HepG2 (cell line): ENCODE results near the gene SLC25A36. TPM values are rescaled to one million over a fixed set of nuclear protein-coding genes. Genes with fewer than 3 reads are reported as not detected.

Experiments
- ATAC-seq: fragments of 200-7000 bp; cut with Tn5 transposase; 3 replicates; pipeline ENCODE4 v1.9.1; 2020; ENCODE audit warnings: mild to moderate bottlenecking, moderate library complexity
- Bru-seq: library from RNA; stranded (reverse); fragments of 400-500 nt; gene quantifications from one replicate; lab custom pipeline; 2021; lab: Mats Ljungman, UMichigan
- BruChase-seq, 2 experiments: library from RNA; stranded (reverse); fragments of 400-500 nt; gene quantifications; one replicate each; lab custom pipeline; 2021; lab: Mats Ljungman, UMichigan
- BruUV-seq: library from RNA; stranded (reverse); fragments of 400-500 nt; replicated peaks from 2 replicates; lab custom pipeline; 2021; lab: Mats Ljungman, UMichigan
- CTCF ChIA-PET: fragments of 300-600 bp; formaldehyde crosslinking; extraction: SDS; loops from one replicate; lab custom pipeline; 2021; ENCODE audit warnings: low total read pairs, inconsistent platforms, low intra/inter-chr PET ratio; lab: Yijun Ruan, JAX
- POLR2A ChIA-PET: fragments of 350-600 bp; sonication (Branson Sonifier 250); formaldehyde crosslinking; loops from one replicate; lab custom pipeline; 2020; ENCODE audit warnings: antibody characterized with exemption, inconsistent platforms; lab: Yijun Ruan, JAX
- DNase-seq: peaks from one replicate; pipeline ENCODE4 v3.0.0-alpha.2; 2015; ENCODE audit warnings: low spot score
- FAIRE-seq: peaks from 3 replicates; lab custom pipeline; 2011; peaks lifted over from hg19 to GRCh38; lab: Jason Lieb, UNC
- H2AFZ ChIP-seq: one replicate; pipeline ENCODE4 v1.6.1; 2011; ENCODE audit warnings: low read length, inconsistent platforms
- H3K27ac ChIP-seq: fragments of 300-600 bp; 3 replicates; pipeline ENCODE4 v1.8.0; 2011; ENCODE audit warnings: mixed run types, mild to moderate bottlenecking, mixed read lengths, low read length, inconsistent platforms; ENCODE audit not compliant: insufficient read depth; ENCODE audit errors: extremely low read length
- H3K27me3 ChIP-seq, 2 experiments: fragments of 200-600 bp in 1 of 2; 2 replicates in 1 of 2; 3 replicates in 1 of 2; pipeline versions ENCODE4 v1.6.0 to v1.8.0; 2011; ENCODE audit warnings: low read length in 2 of 2, mild to moderate bottlenecking in 2 of 2, moderate library complexity in 2 of 2, inconsistent platforms in 1 of 2; ENCODE audit not compliant: insufficient read depth in 2 of 2, control insufficient read depth in 1 of 2
- H3K36me3 ChIP-seq, 2 experiments: fragments of 200-600 bp in 1 of 2; replicated peaks in 1 of 2; 2 replicates in 1 of 2; 3 replicates in 1 of 2; pipeline versions ENCODE4 v1.5.1 to v1.8.0; 2011; ENCODE audit warnings: low read length in 2 of 2, inconsistent platforms in 1 of 2; ENCODE audit not compliant: insufficient read depth in 2 of 2, control insufficient read depth in 1 of 2
- H3K4me1 ChIP-seq: 2 replicates; pipeline ENCODE4 v1.5.1; 2012; ENCODE audit warnings: low read length, inconsistent platforms; ENCODE audit not compliant: insufficient read depth
- H3K4me2 ChIP-seq: 2 replicates; pipeline ENCODE4 v1.6.0; 2011; ENCODE audit warnings: low read depth, low read length, inconsistent platforms
- H3K4me3 ChIP-seq, 3 experiments: fragments of 200-600 bp in 1 of 3; sonication (generic), shearing (Covaris generic) in 1 of 3; replicated peaks in 1 of 3; 2 replicates each; pipeline ENCODE4 v1.5.1; 2011 to 2016; ENCODE audit warnings: low read length in 3 of 3, inconsistent platforms in 2 of 3, low read depth in 2 of 3, mild to moderate bottlenecking in 2 of 3, control low read depth in 1 of 3, mixed read lengths in 1 of 3; ENCODE audit not compliant: insufficient read depth in 1 of 3
- H3K79me2 ChIP-seq: one replicate; pipeline ENCODE4 v1.6.1; 2011; ENCODE audit warnings: low read length, inconsistent platforms; ENCODE audit not compliant: insufficient read depth
- H3K9ac ChIP-seq: 2 replicates; pipeline ENCODE4 v1.6.0; 2011; ENCODE audit warnings: mild to moderate bottlenecking, low read depth, low read length, inconsistent platforms; ENCODE audit not compliant: insufficient read depth
- H3K9me3 ChIP-seq: 2 replicates; pipeline ENCODE4 v1.5.1; 2012; ENCODE audit warnings: mild to moderate bottlenecking, low read length
- H4K20me1 ChIP-seq: 2 replicates; pipeline ENCODE4 v1.6.0; 2011; ENCODE audit warnings: inconsistent platforms, mild to moderate bottlenecking, low read length, moderate library complexity; ENCODE audit not compliant: insufficient read depth
- HOXA7 ChIP-seq: sonication (generic); formaldehyde crosslinking; IDR thresholded peaks from 2 replicates; pipeline ENCODE4 v1.8.1; 2022; ENCODE audit warnings: mild to moderate bottlenecking, missing genetic modification reagents, moderate library complexity
- PRMT3 ChIP-seq: sonication (generic); formaldehyde crosslinking; IDR thresholded peaks from 2 replicates; pipeline ENCODE4 v1.8.1; 2022; ENCODE audit warnings: low read depth, mild to moderate bottlenecking, moderate library complexity, missing genetic modification reagents, borderline replicate concordance
- PTBP1 ChIP-seq: fragments of 200-400 bp; formaldehyde crosslinking; IDR thresholded peaks from 2 replicates; pipeline ENCODE4 v1.6.1; 2018; ENCODE audit warnings: low read length, low read depth; ENCODE audit not compliant: poor library complexity, severe bottlenecking
- RBM22 ChIP-seq: fragments of 200-400 bp; formaldehyde crosslinking; optimal IDR thresholded peaks from 2 replicates; pipeline ENCODE3; 2017; ENCODE audit warnings: mild to moderate bottlenecking, low read length, moderate library complexity
- SP140L ChIP-seq: sonication (generic); formaldehyde crosslinking; IDR thresholded peaks from 2 replicates; pipeline ENCODE4 v1.4.0; 2020; ENCODE audit warnings: missing genetic modification reagents, borderline replicate concordance
- SPEN ChIP-seq: sonication (generic); formaldehyde crosslinking; IDR thresholded peaks from 2 replicates; pipeline ENCODE4 v1.5.1; 2020; ENCODE audit warnings: low read depth, mild to moderate bottlenecking, missing genetic modification reagents
- ZNF180 ChIP-seq: sonication (generic); formaldehyde crosslinking; IDR thresholded peaks from 2 replicates; pipeline ENCODE4 v1.4.0; 2020; ENCODE audit warnings: low read depth, missing genetic modification reagents, borderline replicate concordance
- ZNF619 ChIP-seq: sonication (generic); formaldehyde crosslinking; IDR thresholded peaks from 2 replicates; pipeline ENCODE4 v1.4.0; 2020; ENCODE audit warnings: mild to moderate bottlenecking, missing genetic modification reagents
- ZNF777 ChIP-seq: sonication (generic); formaldehyde crosslinking; IDR thresholded peaks from 2 replicates; pipeline ENCODE4 v1.4.0; 2020; ENCODE audit warnings: missing genetic modification reagents
- WGBS: methylation state at CpG from one replicate; pipeline ENCODE4 v1.1.6; 2017; ENCODE audit warnings: low lambda C conversion rate; 5-methylcytosine and 5-hydroxymethylcytosine counted together
- in situ Hi-C: cut with HindIII; loops from 2 replicates; pipeline ENCODE4 v1.10.0; 2017; ENCODE audit warnings: low pct_unique_long_range_greater_than_20kb; ENCODE audit not compliant: extremely low pct_ligation_motif_present
- intact Hi-C: fragments of 100-400 bp; cut with micrococcal nuclease; formaldehyde crosslinking; loops from one replicate; pipeline ENCODE4 v1.10.0; 2022; ENCODE audit not compliant: unreplicated experiment
- long read RNA-seq, 2 experiments: library from RNA in 1 of 2; library from polyadenylated mRNA in 1 of 2; stranded (forward) in 1 of 2; unstranded in 1 of 2; transcript quantifications; one replicate each; pipeline ENCODE4 v2.0.0, GENCODE V29; 2019 to 2022
- polyA minus RNA-seq, 3 experiments: library from RNA; depleted of rRNA, polyadenylated mRNA; stranded (reverse); fragments of >200 nt; gene quantifications; 2 replicates each; pipeline ENCODE4 v1.2.3, GENCODE V29; 2011; ENCODE audit warnings: low replicate concordance in 1 of 3
- polyA plus RNA-seq, 8 experiments: library from polyadenylated mRNA; depleted of rRNA in 3 of 8; stranded (reverse) in 7 of 8; unstranded in 1 of 8; fragments of >200 nt; fragmentation: Illumina TruSeq in 4 of 8; extraction: Trizol in 4 of 8; gene quantifications; 2 replicates each; pipeline versions ENCODE4 v1.2.1 to v1.2.3, GENCODE V29; 2011 to 2016; ENCODE audit warnings: low read depth in 4 of 8, missing spikeins in 1 of 8, mixed read lengths in 1 of 8; ENCODE audit not compliant: insufficient read depth in 1 of 8
- total RNA-seq, 5 experiments: library from RNA; depleted of rRNA; stranded (reverse); fragments of >200 nt; fragmentation: Illumina TruSeq; extraction: Trizol; gene quantifications; 2 replicates each; pipeline ENCODE4 v1.2.3, GENCODE V29; 2016; ENCODE audit warnings: low read depth in 1 of 5
- TF ChIP-seq, protein P1 (sequence below): sonication (generic); formaldehyde crosslinking; IDR thresholded peaks from 2 replicates; pipeline ENCODE4 v1.4.0; 2020; ENCODE audit warnings: mild to moderate bottlenecking, missing genetic modification reagents
- TF ChIP-seq, protein P2 (sequence below): sonication (generic); formaldehyde crosslinking; IDR thresholded peaks from 2 replicates; pipeline ENCODE4 v1.9.0; 2022; ENCODE audit warnings: missing genetic modification reagents, mild to moderate bottlenecking, borderline replicate concordance

Gene SLC25A36, protein sequence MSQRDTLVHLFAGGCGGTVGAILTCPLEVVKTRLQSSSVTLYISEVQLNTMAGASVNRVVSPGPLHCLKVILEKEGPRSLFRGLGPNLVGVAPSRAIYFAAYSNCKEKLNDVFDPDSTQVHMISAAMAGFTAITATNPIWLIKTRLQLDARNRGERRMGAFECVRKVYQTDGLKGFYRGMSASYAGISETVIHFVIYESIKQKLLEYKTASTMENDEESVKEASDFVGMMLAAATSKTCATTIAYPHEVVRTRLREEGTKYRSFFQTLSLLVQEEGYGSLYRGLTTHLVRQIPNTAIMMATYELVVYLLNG
- 30.6 and 34.6 TPM in 2 replicates for total RNA-seq (2016; rRNA removed; fragmentation: Illumina TruSeq; extraction: Trizol)
- total RNA-seq (2016; cell fraction: cytosol; rRNA removed; fragmentation: Illumina TruSeq; extraction: Trizol; ENCODE audit: low read depth), result 9.3 and 10.0 TPM in 2 replicates
- total RNA-seq (2016; cell fraction: insoluble cytoplasmic fraction; rRNA removed; fragmentation: Illumina TruSeq; extraction: Trizol), result 31.1 and 38.4 TPM in 2 replicates
- total RNA-seq (2016; cell fraction: membrane; rRNA removed; fragmentation: Illumina TruSeq; extraction: Trizol), result 27.8 and 28.9 TPM in 2 replicates
- 104 and 106 TPM in 2 replicates for total RNA-seq (2016; cell fraction: nucleus; rRNA removed; fragmentation: Illumina TruSeq; extraction: Trizol)
- 65.9 and 85.6 TPM in 2 replicates for polyA plus RNA-seq (2011; rRNA removed)
- 21.5 and 30.1 TPM in 2 replicates for polyA plus RNA-seq (2011; cell fraction: cytosol; rRNA removed)
- polyA plus RNA-seq (2011; cell fraction: nucleus; rRNA removed), result 95.3 and 126 TPM in 2 replicates
- 58.4 and 60.7 TPM in 2 replicates for polyA plus RNA-seq (2012)
- polyA plus RNA-seq (2016; cell fraction: cytosol; fragmentation: Illumina TruSeq; extraction: Trizol; ENCODE audit: low read depth), result 3.1 and 3.8 TPM in 2 replicates
- polyA plus RNA-seq (2016; cell fraction: insoluble cytoplasmic fraction; fragmentation: Illumina TruSeq; extraction: Trizol; ENCODE audit: low read depth), result 28.8 and 29.2 TPM in 2 replicates
- polyA plus RNA-seq (2016; cell fraction: membrane; fragmentation: Illumina TruSeq; extraction: Trizol; ENCODE audit: low read depth), result 9.1 and 10.2 TPM in 2 replicates
- 125 and 132 TPM in 2 replicates for polyA plus RNA-seq (2016; cell fraction: nucleus; fragmentation: Illumina TruSeq; extraction: Trizol; ENCODE audit: insufficient read depth, low read depth)
- 36.1 and 65.1 TPM in 2 replicates for polyA minus RNA-seq (2011; rRNA and poly(A)+ RNA removed; ENCODE audit: low replicate concordance)
- 42.8 and 49.8 TPM in 2 replicates for polyA minus RNA-seq (2011; cell fraction: cytosol; rRNA and poly(A)+ RNA removed)
- polyA minus RNA-seq (2011; cell fraction: nucleus; rRNA and poly(A)+ RNA removed), result 350 and 400 TPM in 2 replicates
- Bru-seq, nascent RNA, result percentile 97 among the genes with signal in this experiment
- BruChase-seq, experiment 1, labeled RNA remaining after a 6-hour chase, result percentile 96 among the genes with signal in this experiment
- percentile 96 among the genes with signal in this experiment for BruChase-seq, experiment 2, labeled RNA remaining after a 2-hour chase
- long read RNA-seq, experiment 1, full-length matches to known transcripts, result 21 of 32 reads
- long read RNA-seq, experiment 1, partial matches to known transcripts, result 0 of 32 reads
- long read RNA-seq, experiment 1, other reads (novel, unspliced or antisense), result 11 of 32 reads
- long read RNA-seq, experiment 2, partial matches to known transcripts, result 0 of 36 reads
- long read RNA-seq, experiment 2, other reads (novel, unspliced or antisense), result 34 of 36 reads

DNA sequence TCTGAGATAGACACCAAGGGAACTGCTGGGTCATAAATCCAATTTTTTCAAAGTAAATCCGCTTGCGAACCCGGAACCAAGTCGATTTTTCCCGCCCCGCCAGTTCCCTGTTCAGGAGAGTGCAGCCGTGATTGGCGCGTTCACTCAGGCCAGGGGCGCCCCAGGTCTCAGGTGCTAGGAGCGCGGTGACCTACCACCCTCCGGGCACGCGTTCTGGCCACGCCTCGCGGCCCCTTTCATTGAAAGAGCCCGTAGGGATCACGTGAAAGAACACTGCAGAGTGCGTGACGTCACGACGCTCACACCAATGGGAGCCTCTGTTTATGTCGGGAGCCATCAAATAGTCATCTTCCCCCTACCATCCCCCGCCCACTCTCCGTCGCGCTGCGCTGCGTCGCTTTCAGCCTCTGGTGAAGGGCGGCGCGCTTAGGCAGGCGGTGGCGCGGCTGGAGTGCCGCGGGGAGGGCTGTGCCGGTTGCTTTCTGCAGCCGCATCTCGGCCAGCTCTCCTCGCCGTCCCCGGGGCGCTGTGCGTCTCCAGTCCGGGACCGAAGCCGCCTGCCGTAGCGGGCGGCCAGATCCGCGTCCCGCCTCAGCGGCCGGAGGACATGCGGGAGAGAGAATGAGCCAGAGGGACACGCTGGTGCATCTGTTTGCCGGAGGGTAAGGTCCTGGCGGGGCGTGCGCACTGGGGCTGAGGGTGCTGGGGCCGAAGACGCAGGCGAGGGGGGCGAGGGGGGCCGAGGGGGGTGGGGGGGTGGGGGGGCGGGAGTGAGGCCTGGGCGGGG lies at the start of gene SLC25A36:
Gene SLC25A36 (plus strand): TSS at position 403 of the 787 bp plus-strand sequence. CDS start 219 bp downstream, at position 622.
- Histone ChIP-seq H3K27ac (peak within 1 kb of the TSS; percentile 98), H3K27me3 (no peaks in the 10 kb centered on the region; a peak in 1 of 5 replicates), H3K4me3 (peak within 1 kb of the TSS; percentile 96 to 100 (median 96)), H3K9ac (peak within 1 kb of the TSS; percentile 98), H3K36me3 (0 out of 5 replicates have a peak, but pooled peaks cover 0 to 3% of the 10 kb centered on the region in 2 experiments), H3K4me1 (peaks cover 46% of the 10 kb centered on the region), H2AFZ (peak within 1 kb of the TSS; percentile 65), H4K20me1 (peaks cover 35% of the 10 kb centered on the region), H3K4me2 (peak within 1 kb of the TSS; percentile 81), H3K9me3 (no peaks in the 10 kb centered on the region), H3K79me2 (peaks cover 45% of the 10 kb centered on the region)
- intact Hi-C loops (loop anchor here (2.0 kb wide), 1 partner anchor 15 kb away; no protein-coding TSS in a partner anchor), in situ Hi-C loops (loop anchor here (10.0 kb wide), 1 partner anchor 237 kb away; no protein-coding TSS in a partner anchor)
- ChIA-PET CTCF (no interaction called here), POLR2A (interaction anchor here (1.1 to 2.7 kb wide), 4 partner anchors 7 to 1552 kb away, joined by 3 to 37 read pairs (median 6); partner anchors contain the start of genes COPB2 and PXYLP1)
- peak; percentile 99 for DNase-seq
- ATAC-seq, result peak; percentile 96
- WGBS, result 1% methylated on average over 40 of the region's 72 CpGs
- FAIRE-seq, result peak; percentile 87
- BruUV-seq, result no TSS peak
- TF ChIP-seq PRMT3 (CRISPR knock-in tag) (peak; percentile 96; the same call in 1 of the 2 replicates), ZNF777 (CRISPR knock-in tag) (no peak), HOXA7 (peak; percentile 92; the same call in 1 of the 2 replicates), SPEN (CRISPR knock-in tag) (peak; percentile 88), ZNF619 (CRISPR knock-in tag) (peak; percentile 86), PTBP1 (no peak), RBM22 (no peak), ZNF180 (CRISPR knock-in tag) (no peak), SP140L (peak; percentile 85; the same call in 1 of the 2 replicates)
- TF ChIP-seq, protein P1, sequence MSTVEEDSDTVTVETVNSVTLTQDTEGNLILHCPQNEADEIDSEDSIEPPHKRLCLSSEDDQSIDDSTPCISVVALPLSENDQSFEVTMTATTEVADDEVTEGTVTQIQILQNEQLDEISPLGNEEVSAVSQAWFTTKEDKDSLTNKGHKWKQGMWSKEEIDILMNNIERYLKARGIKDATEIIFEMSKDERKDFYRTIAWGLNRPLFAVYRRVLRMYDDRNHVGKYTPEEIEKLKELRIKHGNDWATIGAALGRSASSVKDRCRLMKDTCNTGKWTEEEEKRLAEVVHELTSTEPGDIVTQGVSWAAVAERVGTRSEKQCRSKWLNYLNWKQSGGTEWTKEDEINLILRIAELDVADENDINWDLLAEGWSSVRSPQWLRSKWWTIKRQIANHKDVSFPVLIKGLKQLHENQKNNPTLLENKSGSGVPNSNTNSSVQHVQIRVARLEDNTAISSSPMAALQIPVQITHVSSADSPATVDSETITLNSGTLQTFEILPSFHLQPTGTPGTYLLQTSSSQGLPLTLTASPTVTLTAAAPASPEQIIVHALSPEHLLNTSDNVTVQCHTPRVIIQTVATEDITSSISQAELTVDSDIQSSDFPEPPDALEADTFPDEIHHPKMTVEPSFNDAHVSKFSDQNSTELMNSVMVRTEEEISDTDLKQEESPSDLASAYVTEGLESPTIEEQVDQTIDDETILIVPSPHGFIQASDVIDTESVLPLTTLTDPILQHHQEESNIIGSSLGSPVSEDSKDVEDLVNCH (CRISPR knock-in tag), result peak; percentile 89; the same call in 1 of the 2 replicates
- TF ChIP-seq, protein P2, sequence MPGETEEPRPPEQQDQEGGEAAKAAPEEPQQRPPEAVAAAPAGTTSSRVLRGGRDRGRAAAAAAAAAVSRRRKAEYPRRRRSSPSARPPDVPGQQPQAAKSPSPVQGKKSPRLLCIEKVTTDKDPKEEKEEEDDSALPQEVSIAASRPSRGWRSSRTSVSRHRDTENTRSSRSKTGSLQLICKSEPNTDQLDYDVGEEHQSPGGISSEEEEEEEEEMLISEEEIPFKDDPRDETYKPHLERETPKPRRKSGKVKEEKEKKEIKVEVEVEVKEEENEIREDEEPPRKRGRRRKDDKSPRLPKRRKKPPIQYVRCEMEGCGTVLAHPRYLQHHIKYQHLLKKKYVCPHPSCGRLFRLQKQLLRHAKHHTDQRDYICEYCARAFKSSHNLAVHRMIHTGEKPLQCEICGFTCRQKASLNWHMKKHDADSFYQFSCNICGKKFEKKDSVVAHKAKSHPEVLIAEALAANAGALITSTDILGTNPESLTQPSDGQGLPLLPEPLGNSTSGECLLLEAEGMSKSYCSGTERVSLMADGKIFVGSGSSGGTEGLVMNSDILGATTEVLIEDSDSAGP (CRISPR knock-in tag), result peak; percentile 86
